Stimulated activated CD8-positive, alpha-beta memory T cell treated with anti-CD3 and anti-CD28 coated beads, Interleukin-12 subunit alpha, Interleukin-12 subunit beta, amount 100 ng/mL, for 4 hours (primary cell): ENCODE measurements around the gene PPP2R2B.
"Not testable (repeated sequence)": the region's sequence is repeated elsewhere in the genome, so short reads cannot be mapped to it uniquely, and the experiment has no call there.

ENCODE experiments used
- DNase-seq: peaks from one replicate; pipeline ENCODE4 v3.0.0-alpha.2; 2020; ENCODE audit warnings: low read depth

Gene PPP2R2B

GRCh38 chr5:146734936-146735577 lies 143.5 kb downstream of the PPP2R2B start:
- no peak for DNase-seq

GRCh38 chr5:146732962-146733361 lies 145.6 kb downstream of the PPP2R2B start:
- no peak for DNase-seq

DNA sequence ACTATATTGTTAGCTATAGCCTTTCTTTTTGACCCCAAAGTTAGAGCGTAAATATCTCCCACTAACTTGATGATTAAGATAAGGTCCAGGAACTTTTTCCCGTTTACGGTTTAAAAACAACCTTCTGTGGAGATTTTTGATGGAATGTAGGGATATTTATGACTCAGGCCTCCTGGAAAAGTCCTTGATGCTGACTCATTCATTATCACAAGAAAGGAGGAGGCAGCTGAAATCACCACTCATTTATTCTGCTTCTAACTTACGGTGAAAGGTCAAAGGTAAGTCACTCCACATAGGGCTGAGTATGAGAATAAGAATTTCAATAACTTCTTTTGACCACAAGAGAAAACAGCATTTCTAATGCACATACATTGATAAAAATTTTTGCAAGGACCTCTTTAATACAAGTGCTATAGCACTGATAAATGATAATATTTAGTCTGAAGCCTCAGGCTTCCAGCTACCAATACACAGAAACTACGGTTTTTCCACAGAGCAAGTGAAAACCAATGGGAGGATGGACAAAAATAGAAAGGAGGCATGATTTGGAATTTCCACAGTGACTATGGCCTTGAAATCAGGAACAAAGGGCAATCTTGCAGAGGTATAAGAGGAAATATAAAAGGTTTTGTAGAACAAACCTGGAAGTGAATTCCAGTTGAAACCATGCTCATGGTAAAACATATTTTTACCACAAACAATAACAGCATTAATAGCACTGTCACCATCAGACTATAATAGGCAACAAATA lies 146.5 kb downstream of the PPP2R2B start:
- DNase-seq = no peak

DNA sequence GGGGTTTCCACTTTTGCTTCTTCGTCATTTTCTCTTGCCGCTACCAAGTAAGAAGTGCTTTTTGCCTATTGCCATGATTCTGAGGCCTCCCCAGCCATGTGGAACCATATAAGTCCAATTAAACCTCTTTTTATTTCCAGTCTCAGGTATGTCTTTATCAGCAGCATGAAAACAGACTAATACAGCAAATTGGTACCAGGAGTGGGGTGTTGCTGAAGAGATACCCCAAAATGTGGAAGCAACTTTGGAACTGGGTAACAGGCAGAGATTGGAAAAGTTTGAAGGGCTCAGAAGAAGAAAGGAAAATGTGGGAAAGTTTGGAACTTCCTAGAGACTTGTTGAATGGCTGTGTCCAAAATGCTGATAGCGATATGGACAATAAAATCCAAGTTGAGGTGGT lies 149.8 kb downstream of the PPP2R2B start:
- DNase-seq = not testable (repeated sequence)

- DNase-seq = no peak
Measured at GRCh38 chr5:146726891-146727290, 151.7 kb downstream of the PPP2R2B start.

GRCh38 chr5:146726020-146726419 lies 152.5 kb downstream of the PPP2R2B start:
- DNase-seq = no peak

- no peak for DNase-seq
Measured at GRCh38 chr5:146725025-146725424, 153.5 kb downstream of the PPP2R2B start.

- no peak for DNase-seq
Measured at GRCh38 chr5:146722361-146722779, 156.2 kb downstream of the PPP2R2B start.

GRCh38 chr5:146721073-146721815 lies 157.3 kb downstream of the PPP2R2B start:
- no peak for DNase-seq

- no peak for DNase-seq
Measured at GRCh38 chr5:146720107-146720506, 158.4 kb downstream of the PPP2R2B start.

- DNase-seq = no peak
Measured at GRCh38 chr5:146719179-146719578, 159.4 kb downstream of the PPP2R2B start.

- no peak for DNase-seq
Measured at GRCh38 chr5:146718609-146719008, 159.9 kb downstream of the PPP2R2B start.

DNA sequence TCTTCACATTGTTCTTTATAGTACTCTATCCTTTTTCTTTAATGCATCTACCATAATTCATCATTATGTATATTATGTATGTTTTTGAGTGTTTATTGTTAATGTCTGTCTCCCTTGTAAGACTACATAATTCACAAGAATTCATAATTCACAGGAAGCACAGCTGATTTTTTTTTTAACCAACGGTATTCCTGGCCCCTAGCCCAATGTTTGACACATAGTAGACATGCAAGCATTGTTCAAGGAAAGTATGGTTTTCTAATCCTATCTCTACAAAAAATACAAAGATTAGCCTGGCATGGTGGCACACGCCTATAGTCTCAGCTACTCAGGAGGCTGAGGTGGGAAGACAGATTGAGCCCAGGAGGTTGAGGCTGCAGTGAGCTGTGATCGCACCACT lies 160.6 kb downstream of the PPP2R2B start:
- no peak for DNase-seq

GRCh38 chr5:146716636-146717035 lies 161.9 kb downstream of the PPP2R2B start:
- no peak for DNase-seq

GRCh38 chr5:146710348-146710747 lies 168.2 kb downstream of the PPP2R2B start:
- no peak for DNase-seq

DNA sequence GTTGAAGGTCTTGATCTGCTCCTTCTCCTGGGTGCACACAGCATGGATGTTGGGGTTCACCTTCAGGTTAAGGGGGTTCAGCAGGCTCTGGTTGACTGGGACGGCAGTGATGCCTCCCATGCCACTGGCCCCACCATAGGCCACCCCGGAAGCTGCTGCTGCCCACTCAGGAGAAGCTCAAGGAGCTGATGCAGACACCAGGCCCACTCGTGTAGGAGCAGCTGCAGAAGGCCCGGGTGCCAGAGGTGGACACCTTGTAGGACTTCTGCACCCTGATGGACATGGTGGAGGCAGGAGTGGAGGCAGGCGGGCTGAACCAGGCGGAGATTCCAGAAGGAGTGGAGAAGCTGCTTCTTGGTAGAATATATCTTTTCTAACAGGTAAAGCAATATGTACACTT lies 171.2 kb downstream of the PPP2R2B start:
- DNase-seq = no peak

DNA sequence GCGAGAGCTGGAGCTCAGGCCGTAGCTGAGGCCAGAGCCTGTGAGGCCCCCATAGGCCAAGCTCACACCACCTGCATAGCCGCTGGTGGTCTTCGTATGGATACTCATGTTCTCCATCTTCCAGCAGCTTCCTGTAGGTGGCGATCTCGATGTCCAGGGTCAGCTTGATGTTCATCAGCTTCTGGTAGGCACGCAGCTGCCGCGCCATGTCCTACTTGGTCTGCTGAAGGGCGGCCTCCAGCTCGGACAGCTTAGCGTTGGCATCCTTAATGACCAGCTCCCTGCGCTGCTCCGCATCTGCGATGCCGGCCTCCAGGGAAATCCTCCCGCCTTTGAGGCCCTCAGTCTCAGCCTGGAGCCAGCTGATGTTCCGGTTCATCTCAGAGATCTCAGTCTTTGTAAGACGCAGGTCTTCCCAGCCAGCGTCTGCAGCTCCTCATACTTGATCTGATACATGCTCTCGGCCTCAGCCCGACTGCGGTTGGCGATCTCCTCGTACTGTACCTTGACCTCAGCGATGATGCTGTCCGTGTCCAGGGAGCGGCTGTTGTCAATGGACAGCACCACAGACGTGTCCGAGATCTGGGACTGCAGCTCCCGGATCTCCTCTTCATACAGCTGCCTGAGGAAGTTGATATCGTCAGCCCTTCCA lies 172.1 kb downstream of the PPP2R2B start:
- DNase-seq = no peak

DNA sequence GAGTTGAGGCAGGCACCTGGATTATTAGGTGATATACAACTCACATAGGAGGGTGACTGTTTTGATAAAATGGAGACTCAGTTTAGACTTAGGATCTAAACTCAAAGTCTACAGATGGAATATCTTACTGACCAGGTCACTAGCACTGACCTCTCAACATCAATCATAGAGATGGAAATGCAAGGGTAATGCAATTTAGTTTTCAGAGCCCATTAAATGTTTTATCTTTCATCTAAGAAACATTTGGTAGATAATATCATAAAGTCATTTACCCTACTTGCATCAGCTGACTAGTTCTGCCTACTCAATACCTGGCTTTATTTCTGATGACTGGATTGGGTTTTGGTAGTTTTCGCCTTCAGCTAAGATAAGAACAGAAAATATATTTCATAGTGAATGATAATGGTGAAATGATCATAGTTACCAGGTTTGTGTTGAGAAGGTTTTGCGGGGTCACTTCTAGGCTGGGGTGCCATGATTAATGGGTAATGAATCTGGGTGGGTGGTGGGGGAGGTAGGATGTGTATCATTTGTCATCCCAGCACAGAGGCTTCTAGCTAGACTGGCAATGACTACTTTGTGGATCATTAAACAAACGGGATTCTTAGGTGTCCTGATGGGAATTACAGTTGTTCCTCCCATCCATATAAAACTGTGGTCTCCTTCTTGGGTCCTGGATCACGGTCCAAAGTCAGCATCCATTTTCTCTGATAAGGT lies 173.4 kb downstream of the PPP2R2B start:
- no peak for DNase-seq

GRCh38 chr5:146703899-146704298 lies 174.7 kb downstream of the PPP2R2B start:
- no peak for DNase-seq

DNA sequence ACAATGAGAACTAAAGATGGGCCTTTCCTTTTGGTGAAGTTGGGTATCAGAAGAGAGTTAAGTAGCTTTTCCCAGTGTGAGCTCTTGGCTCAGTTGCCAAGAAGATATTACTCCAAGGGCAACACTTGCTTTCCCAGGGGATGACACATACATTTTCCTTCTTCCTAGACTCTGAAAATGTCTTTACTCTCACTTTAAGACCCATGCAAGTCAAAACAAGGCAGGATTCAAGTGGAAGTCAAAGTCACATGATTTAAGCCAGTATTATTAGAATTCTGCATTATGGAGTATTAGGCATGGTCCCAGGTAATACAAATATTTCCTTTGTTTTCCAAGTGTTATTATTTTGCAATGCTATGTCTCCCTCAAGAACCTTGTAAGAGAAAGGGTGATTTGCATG lies 175.1 kb downstream of the PPP2R2B start:
- DNase-seq = no peak

DNA sequence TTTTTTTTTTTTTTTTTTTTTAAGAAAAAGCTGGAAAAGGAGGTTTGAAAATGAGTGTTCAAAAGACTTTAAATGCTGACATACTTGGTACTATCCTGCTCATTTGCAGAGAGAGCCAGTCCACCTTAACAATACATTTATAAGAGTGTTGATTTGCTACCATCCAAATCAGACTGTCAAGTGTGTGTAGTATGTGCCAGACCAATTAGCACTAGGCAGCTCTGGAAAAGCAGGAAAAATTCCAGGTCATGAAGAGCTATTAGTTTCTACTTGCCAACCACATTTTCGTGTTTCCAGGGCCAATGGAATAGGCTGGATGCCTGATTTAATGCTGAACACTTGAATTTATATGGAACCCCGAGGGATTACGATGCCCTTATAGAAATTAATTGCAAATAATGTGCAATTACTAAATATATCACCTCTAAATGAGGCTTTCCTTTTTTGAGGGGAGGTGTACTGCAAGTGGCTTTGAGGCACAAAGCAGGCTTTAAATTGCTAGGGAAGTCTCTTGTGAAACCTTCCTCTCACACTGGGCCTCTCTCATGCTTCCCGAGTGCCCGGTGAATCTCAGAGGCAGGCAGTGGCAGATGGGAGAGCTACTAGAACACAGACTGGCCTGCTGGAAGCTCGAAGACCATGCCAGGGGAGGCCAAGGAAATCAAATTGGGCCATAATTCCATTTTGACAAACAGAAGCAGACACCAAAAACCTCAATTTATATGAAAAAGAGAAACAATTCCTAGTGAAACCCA lies 178.7 kb downstream of the PPP2R2B start:
- DNase-seq = no peak
